Midbrain (tissue), 1 donor: Measurements from ENCODE around the gene FUOM.

ENCODE experiments used
- DNase-seq: peaks from one replicate; lab custom pipeline; 2025; lab: John Stamatoyannopoulos, UW

FUOM gene

DNA sequence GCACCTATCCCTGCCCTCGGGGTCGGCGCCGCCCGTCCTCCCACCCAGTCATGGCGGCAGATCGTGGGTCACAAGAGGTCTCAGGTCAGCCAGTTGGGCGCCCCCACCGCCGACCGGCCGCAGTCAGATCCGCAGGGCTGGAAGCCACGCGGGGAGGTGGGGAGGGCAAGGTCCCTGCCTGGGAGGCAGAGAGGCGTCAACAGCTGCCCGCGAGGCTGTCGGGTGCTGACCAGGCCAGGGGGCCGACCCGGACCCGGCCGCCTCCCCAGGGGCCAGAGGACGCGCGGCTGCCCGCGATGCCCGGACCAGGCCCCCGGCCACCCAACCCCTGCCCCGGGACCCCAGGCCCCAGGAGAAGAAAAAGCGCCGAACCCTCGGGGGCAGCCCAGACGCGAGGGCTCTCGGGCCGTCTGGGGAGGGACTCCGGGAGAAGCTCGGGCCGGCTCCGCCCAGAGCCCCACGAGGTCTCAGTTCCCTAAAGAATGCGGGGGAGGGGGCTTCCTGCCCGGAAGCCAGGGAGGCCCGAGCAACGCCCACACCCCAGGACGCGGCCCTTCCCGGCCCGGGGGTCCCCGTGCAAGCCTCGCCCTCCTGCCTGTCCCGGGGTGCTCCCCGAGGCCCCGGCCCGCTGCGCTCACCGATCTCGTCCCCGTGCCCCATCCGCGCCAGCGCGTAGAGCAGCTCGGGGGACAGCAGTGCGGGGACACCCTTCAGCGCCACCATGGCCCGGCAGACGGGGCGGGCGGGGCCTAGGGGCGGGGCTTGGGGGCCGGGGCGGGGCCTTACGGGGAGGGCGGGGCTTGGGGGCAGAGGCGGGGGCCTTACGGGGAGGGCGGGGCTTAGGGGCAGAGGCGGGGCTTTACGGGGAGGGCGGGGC, at the start of gene FUOM:
Gene FUOM, minus strand, starts transcription at position 735 of the 877 bp plus-strand sequence. Its CDS starts 12 bp downstream, at position 723.
- DNase-seq = peak; percentile 40

- no peak for DNase-seq
These were observed 48.2 kb upstream of the FUOM start for GRCh38 chr10:133405844-133406527.

- DNase-seq = no peak
These were observed 47.5 kb upstream of the FUOM start for GRCh38 chr10:133405272-133405671.

DNA sequence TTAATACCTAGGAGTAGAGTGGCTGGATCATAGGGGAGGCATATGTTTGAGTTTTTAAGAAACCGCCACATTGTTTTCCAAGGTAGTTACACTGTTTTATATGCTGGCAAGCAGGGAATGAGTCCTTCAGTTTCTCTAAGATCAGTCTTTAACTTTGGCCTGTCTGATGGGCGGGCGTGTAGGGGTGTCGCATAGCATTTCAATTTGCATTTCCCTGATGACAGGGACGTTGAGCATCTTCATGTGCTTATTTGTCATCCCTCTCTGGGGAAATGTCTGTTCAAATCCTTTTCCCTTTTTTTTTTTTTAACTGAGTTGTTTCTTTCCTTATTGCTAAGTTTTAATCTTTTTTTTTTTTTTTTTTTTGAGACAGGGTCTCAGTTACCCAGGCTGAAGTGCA, 46.0 kb upstream of the FUOM start:
- DNase-seq = no peak

DNA sequence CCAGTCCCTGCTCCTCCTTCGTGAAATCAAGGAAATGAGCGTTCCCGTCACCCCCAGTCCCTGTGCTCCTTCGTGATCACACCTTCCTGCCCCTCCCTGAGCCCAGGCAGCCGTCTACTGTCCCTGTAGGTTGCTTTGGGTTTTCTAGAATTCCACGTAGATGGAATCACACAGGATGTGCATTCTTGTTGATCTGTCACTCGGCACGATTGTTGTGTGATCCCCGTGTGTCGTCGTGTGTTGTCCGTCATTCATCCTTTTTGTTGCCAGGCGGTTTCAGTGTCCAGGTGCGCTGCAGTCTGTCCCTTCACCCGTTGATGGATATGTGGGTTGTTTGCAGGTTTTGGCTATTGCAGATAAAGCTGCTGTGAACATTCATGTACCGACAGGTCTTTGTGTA, 45.5 kb upstream of the FUOM start:
- DNase-seq = no peak

GRCh38 chr10:133401981-133402725, 44.3 kb upstream of the FUOM start:
- no peak for DNase-seq

- DNase-seq = no peak
These were observed 43.7 kb upstream of the FUOM start for GRCh38 chr10:133401500-133401899.

DNA sequence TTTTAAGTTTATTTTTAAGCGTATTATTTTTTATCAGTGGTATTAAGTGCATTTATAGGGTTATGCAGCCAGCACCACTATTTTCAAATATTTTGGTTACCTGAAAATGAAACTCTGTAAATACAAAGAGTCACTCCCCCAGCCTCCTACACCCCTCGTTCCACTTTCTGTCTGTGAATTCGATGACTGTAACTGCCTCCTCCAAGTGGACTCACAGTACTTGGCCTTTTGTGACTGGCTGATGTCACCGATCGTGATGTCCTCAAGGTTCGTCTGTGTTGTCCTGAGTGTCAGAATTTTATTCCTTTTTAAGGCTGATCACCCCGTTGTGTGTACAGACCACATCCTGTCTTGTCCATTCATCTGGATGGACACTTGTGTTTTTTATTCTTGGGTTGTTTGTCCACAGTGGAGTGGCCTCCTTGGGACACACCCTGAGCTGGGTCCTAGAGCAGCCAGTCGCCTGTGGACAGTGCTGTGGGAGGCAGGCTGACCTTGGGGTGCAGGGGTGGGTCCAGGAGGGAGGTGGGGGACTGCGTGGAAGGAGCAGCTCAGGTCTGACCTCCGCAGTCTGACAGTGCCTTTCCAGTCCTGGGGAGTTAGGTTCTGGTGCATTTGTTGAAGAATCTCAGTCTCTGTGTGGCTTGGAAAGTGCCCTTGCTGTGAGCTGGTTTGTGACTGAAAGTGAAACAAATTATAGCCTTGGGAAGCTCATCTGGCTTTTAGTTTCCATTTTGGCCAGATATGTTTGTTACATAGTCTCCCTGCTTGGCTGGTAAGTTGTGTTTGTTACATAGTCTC, 43.0 kb upstream of the FUOM start:
- no peak for DNase-seq

DNA sequence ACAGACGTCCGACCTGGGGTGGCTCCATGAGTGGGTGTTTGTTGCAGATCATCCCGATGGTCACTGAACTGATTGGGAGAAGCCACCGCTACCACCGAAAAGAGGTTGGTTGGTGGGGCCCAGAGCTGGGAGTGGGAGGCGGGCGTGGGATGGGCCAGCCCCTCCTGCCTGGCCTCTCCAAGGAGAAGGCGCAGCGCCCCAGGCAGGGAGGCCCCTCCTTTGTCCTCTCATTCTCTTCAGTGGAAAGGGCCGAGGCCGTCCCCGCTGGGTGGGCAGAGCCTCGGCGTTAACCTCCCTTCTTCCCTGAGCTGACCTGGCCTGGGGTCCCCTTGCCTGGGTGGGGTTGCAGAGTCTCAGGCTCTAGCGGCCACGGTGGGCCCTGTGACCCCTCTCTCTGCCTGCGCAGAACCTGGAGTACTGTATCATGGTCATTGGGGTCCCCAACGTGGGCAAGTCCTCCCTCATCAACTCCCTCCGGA, 41.3 kb upstream of the FUOM start:
- DNase-seq = no peak

DNA sequence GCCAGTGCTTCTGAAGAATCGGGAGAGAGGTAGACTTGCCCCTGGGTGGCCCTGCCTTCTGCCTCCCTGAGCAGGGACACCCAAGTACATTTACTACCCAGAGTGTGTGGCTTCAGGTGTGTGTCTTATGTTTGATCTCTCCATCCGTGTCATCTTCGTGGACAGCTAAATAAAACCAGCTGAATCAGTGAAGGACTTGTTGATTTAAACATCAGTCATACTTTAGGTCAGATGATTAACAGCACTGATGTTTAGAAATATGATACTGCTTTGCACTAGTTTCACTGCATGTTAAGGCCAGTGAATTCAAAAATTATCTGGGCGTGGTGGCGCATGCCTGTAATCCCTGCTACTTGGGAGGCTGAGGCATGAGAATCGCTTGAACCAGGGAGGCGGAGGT, 40.1 kb upstream of the FUOM start:
- DNase-seq = no peak

GRCh38 chr10:133396035-133396624, 38.3 kb upstream of the FUOM start:
- DNase-seq = no peak

DNA sequence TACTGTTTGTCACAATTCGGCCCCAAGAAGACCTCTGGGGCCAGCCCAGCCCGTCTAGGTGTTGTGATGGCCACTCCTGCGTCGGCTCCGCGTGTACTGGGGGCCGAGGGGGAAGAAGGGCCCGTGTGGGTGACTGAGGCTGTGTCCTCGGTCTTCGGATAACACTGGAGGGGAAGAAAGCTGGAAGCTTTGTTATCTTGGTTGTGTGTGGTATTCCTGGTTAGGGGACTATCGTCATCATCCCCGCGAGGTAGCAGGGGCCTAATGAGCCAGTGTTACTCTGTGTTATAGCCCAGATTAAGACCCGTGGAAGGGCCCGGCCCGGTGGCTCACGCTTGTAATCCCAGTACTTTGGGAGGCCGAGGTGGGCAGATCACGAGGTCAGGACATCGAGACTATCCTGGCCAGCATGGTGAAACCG, 37.0 kb upstream of the FUOM start:
- no peak for DNase-seq

GRCh38 chr10:133394064-133394663, 36.3 kb upstream of the FUOM start, which contains the start of gene MTG1:
TSS of gene MTG1 (plus strand) at chr10:133394157. CDS start at chr10:133394221, 64 bp downstream.
- peak; percentile 97 for DNase-seq

GRCh38 chr10:133393401-133394063, 35.7 kb upstream of the FUOM start:
- no peak for DNase-seq

GRCh38 chr10:133391761-133392518, 34.1 kb upstream of the FUOM start:
- DNase-seq = no peak

DNA sequence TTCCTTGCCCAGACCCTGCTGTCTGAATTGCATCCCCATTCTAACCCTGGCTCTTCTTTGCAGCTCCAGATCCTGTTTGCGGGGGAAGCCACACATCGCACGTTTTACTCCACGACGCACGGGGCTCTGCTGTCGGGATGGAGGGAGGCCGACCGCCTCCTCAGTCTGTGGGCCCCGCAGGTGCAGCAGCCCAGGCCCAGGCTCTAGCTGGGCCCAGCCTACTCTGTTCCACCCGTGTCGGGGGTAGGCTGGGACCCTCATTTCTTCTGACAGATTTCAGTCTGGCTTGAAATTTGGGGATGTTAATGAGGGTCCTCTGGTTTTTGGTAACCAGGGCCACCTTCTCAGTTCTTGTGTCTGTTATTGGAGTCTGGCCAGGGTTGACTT, 33.4 kb upstream of the FUOM start:
- no peak for DNase-seq

- no peak for DNase-seq
These were observed 32.9 kb upstream of the FUOM start for GRCh38 chr10:133390597-133391248.

DNA sequence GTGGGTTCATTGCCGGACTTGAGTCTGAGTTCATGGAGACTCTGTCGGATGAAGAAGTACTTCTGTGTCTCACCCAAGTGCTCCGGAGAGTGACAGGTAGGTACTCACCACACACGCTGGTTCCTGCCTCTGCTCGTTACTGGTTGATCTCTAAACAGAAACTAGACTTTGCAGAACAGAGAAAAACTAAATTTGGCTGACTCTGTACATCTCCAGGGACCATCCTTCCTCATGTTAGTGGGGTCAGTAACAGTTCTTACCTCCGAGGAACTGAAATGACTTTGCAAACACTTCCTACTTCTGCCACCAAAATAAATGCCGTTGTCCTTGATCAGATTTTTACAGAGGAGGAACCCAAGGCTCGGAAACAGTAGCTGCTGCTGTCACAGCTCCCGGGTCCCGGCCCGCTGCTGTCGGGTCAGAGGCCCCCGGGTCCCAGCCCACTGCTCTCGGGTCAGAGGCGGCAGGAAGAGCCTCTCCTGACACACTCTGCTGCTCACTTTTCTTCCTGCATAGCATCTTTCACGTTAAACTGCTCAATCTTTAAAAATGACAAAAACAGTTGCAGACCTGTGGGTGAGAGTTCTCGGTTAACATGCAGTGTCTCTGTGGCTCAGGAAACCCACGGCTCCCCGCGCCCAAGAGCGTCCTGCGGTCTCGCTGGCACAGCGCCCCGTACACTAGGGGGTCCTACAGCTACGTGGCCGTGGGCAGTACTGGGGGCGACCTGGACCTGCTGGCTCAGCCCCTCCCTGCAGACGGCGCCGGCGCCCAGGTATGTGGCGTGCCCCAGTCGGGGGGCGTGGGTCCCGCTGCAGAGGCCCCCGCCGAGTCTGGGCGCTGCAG, 31.4 kb upstream of the FUOM start:
- DNase-seq = no peak
